ENCODE data around the gene GAB1.

GRCh38 chr4:143344041-143344440 lies 7.4 kb downstream of the GAB1 start:
- TF ChIP-seq, protein P1, sequence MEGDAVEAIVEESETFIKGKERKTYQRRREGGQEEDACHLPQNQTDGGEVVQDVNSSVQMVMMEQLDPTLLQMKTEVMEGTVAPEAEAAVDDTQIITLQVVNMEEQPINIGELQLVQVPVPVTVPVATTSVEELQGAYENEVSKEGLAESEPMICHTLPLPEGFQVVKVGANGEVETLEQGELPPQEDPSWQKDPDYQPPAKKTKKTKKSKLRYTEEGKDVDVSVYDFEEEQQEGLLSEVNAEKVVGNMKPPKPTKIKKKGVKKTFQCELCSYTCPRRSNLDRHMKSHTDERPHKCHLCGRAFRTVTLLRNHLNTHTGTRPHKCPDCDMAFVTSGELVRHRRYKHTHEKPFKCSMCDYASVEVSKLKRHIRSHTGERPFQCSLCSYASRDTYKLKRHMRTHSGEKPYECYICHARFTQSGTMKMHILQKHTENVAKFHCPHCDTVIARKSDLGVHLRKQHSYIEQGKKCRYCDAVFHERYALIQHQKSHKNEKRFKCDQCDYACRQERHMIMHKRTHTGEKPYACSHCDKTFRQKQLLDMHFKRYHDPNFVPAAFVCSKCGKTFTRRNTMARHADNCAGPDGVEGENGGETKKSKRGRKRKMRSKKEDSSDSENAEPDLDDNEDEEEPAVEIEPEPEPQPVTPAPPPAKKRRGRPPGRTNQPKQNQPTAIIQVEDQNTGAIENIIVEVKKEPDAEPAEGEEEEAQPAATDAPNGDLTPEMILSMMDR (IDR thresholded peaks at IDR 0.05): no peak
- TF ChIP-seq POLR2A (IDR thresholded peaks at IDR 0.05): no peak

Data from heart left ventricle (tissue), 13 donors.